ENCODE results near the gene MECR.

Gene MECR

DNA sequence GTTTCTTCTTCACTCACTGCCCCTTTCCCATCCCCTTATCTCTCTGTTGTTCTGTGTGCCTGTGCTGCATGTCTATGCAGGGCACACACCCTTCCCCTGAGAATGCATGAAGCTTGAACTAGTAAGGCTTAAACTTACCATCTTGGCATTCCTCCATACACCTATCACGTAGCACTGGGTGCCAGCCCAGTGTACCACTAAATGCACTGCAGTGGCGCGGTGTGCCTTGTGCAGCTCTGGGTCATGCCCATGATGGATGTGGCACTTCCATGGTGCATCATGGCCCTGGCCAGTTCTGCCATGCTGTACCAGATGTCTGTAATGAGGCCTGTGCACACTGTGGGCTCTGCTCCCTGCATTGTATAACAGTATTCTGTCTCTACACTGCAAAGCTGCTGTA, 16.3 kb upstream of the MECR start:
- DNase-seq (ENCODE audit: low read depth, low spot score), result no peak
- H3K4me3 ChIP-seq (ENCODE audit: low read depth, low read length), result no peak overlapping the region
- ChIA-PET CTCF (interaction anchor here (1.0 to 4.7 kb wide), 8 partner anchors 10 to 1460 kb away, joined by 3 to 26 read pairs (median 5); partner anchors contain the start of genes MECR and PTPRU), POLR2A (no interaction called here)
- TF ChIP-seq CTCF (IDR thresholded peaks at IDR 0.05; ENCODE audit: insufficient read depth, low read length, missing control alignments), result no peak

DNA sequence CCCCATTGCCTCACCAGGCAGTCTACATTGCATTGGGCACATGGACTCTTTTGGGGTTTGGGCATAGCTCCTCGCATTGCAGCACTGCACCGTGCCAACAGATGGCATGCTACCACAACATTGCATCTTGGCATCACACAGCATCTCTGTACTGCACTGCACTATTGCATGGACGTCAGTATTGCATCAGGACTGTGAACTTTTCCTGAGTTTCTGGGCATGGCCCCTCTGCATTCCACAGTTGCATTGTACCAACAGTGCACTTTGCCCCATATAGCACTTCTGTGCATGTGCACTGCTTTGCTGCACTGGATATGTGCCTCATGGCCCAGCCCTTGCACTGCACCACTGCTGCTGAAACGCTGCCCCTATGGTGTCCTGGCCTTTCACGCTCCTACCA, 15.1 kb upstream of the MECR start:
- no peak for DNase-seq (ENCODE audit: low read depth, low spot score)
- TF ChIP-seq CTCF (IDR thresholded peaks at IDR 0.05; ENCODE audit: insufficient read depth, low read length, missing control alignments), result peak; percentile 87
- POLR2A ChIA-PET, result no interaction called here
- H3K4me3 ChIP-seq (ENCODE audit: low read depth, low read length), result no peak overlapping the region
- CTCF ChIA-PET, result interaction anchor here (0.6 to 4.7 kb wide), 15 partner anchors 9 to 1462 kb away, joined by 3 to 26 read pairs (median 5); partner anchors contain the start of genes MECR and PTPRU

- TF ChIP-seq CTCF (IDR thresholded peaks at IDR 0.05; ENCODE audit: insufficient read depth, low read length, missing control alignments), result no peak
- CTCF ChIA-PET, result interaction anchor here (0.6 to 4.7 kb wide), 15 partner anchors 9 to 1463 kb away, joined by 3 to 26 read pairs (median 5); partner anchors contain the start of genes MECR and PTPRU
- no peak overlapping the region for H3K4me3 ChIP-seq (ENCODE audit: low read depth, low read length)
- DNase-seq (ENCODE audit: low read depth, low spot score), result no peak
- POLR2A ChIA-PET, result interaction anchor here (1.3 kb wide), 1 partner anchor 14 kb away, joined by 3 read pairs; no protein-coding TSS in a partner anchor
These were observed 14.5 kb upstream of the MECR start for GRCh38 chr1:29245261-29245660.

- H3K4me3 ChIP-seq (ENCODE audit: low read depth, low read length), result no peak overlapping the region
- TF ChIP-seq CTCF (IDR thresholded peaks at IDR 0.05; ENCODE audit: insufficient read depth, low read length, missing control alignments), result no peak
- CTCF ChIA-PET, result interaction anchor here (0.7 to 4.7 kb wide), 12 partner anchors 12 to 1464 kb away, joined by 3 to 26 read pairs (median 5); partner anchors contain the start of gene MECR
- POLR2A ChIA-PET, result no interaction called here
- DNase-seq (ENCODE audit: low read depth, low spot score), result no peak
These were observed 13.1 kb upstream of the MECR start for GRCh38 chr1:29243871-29244200.

- no peak for DNase-seq (ENCODE audit: low read depth, low spot score)
- CTCF ChIA-PET, result interaction anchor here (0.7 to 4.7 kb wide), 10 partner anchors 12 to 1465 kb away, joined by 3 to 26 read pairs (median 12); partner anchors contain the start of gene MECR
- POLR2A ChIA-PET, result no interaction called here
- no peak overlapping the region for H3K4me3 ChIP-seq (ENCODE audit: low read depth, low read length)
- TF ChIP-seq CTCF (IDR thresholded peaks at IDR 0.05; ENCODE audit: insufficient read depth, low read length, missing control alignments), result no peak
These were observed 12.5 kb upstream of the MECR start for GRCh38 chr1:29243023-29243870.

GRCh38 chr1:29240986-29241385, 10.3 kb upstream of the MECR start:
- no peak overlapping the region for H3K4me3 ChIP-seq (ENCODE audit: low read depth, low read length)
- no peak for DNase-seq (ENCODE audit: low read depth, low spot score)
- ChIA-PET CTCF (interaction anchor here (0.8 to 3.6 kb wide), 7 partner anchors 9 to 1474 kb away, joined by 3 to 16 read pairs (median 7); no protein-coding TSS in a partner anchor), POLR2A (no interaction called here)
- TF ChIP-seq CTCF (IDR thresholded peaks at IDR 0.05; ENCODE audit: insufficient read depth, low read length, missing control alignments), result no peak

Measured in AG04449 (cell line).